SH-SY5Y (cell line): ENCODE results near the gene PLXDC2.

Experiments used
- GATA2 ChIP-seq: IDR thresholded peaks from 2 replicates; pipeline ENCODE4 v1.6.1; 2011; ENCODE audit warnings: mild to moderate bottlenecking, low read depth, low read length
- GATA3 ChIP-seq: IDR thresholded peaks from 2 replicates; pipeline ENCODE4 v1.6.1; 2011; ENCODE audit warnings: low read depth, mild to moderate bottlenecking, low read length, moderate library complexity

The PLXDC2 gene

DNA sequence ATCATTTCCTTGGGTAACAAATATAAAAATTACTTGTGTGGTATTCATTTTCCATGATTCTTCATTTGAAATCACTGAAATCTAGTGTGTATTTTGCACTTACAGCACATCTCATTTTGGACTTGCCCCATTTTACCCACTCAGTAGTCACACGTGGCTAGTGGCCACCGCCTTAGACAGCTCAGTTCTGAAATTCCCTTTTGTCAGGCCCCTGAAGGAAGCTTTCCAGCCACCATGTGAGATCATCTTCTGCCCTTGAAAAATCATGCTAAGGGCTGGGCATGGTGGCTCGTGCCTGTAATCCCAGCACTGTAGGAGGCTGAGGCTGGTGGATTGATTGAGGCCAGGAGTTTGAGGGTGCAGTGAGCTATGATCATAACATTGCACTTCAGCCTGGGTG, 79.3 kb downstream of the PLXDC2 start:
- TF ChIP-seq GATA3 (no peak), GATA2 (no peak)

DNA sequence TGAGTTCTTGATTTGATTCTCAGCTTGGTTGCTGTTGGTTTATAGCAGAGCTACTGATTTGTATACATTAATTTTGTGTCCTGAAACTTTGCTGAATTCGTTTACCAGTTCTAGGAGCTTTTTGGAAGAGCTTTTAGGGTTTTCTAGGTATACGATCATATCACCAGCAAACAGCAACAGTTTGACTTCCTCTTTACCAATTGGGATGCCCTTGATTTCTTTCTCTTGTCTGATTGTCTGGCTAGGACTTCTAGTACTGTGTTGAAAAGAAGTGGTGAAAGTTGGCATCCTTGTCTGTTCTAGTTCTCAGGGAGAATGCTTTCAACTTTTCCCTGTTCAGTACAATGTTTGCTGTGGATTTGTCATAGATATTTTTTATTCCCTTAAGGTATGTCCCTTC, 86.2 kb downstream of the PLXDC2 start:
- TF ChIP-seq GATA2 (no peak), GATA3 (no peak)

DNA sequence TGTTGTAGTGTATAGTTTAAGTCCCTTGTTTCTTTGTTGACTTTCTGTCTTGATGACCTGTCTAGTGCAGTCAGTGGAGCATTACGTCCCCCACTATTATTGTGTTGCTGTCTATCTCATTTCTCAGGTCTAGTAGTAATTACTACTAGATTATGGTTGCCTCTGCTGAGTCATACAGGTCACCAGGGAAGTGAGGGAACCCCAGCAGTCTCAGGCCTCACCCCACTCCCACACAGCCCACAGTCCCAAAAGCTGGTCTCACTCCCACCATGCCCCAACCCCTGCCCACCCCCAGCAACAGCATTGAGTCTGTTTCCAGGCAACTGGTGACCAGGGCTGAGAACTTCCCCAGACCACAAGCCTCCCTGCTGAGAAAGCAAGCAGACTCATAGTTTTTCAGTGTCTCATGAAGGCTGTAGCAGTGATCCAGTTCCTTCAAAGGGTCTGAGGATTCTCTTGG, 88.0 kb downstream of the PLXDC2 start:
- TF ChIP-seq GATA2 (no peak), GATA3 (no peak)

DNA sequence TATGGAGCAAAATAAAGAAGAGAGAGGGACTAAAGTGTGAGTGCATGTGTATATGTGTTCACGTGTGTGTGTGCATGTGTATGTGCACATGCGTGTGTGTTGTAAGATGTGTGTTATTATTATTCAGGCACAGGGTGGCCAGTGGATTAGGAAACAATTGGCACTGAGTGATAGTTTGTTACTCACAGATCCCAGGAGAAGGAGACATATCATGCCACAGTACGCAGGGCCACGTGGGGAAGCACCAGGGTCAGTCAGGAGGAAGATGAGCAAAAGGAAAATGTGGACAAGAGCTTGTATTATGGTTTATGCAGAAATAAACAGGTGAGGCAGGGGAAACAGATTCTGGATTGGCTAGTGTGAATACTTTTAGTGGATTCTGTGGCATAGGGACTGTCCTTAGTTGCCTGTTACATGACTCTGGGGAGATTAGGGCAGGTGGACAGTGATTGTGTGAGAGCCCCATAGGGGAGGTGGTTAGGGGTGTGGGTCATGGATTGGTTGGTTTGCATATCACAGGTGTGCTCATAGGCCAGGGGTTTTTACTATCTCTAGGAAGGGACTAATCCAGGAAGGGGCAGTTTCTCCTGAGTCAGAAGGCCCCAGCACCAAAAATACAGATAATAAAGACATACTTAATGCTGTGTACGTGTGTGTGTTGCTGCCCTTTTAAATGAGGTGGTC, 90.0 kb downstream of the PLXDC2 start:
- TF ChIP-seq GATA3 (no peak), GATA2 (no peak)

DNA sequence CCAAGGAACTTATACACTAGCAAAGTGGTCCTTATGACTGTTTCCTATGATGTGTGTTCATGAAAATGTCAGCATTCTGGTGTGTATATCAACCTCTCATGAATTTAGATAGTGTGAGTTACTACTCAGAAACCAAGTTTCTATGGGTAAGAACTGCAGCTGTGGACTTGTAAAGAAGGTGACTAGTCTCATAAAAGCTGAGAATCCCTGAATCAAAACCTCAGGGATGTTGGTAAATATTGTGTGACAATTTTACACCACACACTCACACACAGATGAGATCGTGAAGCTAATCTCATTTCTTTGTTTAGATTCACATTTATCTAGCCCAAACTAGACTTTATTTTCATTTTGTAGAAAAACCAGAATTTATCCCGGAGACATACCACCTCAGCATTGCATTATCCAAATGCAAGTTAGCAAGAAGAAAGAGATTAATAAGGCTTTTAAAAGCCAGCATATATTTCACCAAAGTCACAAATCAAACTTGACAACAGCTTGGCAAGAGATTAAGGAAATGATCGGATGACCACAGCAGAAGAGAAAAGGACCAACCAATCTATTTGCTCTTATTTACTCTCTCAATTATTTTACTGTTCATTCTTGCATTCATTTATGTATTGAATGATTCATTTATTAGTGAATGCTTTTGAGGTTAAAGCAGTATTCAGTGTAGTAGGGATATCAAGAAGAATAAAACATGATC, 92.9 kb downstream of the PLXDC2 start:
- TF ChIP-seq GATA3 = no peak
- no peak for TF ChIP-seq GATA2

DNA sequence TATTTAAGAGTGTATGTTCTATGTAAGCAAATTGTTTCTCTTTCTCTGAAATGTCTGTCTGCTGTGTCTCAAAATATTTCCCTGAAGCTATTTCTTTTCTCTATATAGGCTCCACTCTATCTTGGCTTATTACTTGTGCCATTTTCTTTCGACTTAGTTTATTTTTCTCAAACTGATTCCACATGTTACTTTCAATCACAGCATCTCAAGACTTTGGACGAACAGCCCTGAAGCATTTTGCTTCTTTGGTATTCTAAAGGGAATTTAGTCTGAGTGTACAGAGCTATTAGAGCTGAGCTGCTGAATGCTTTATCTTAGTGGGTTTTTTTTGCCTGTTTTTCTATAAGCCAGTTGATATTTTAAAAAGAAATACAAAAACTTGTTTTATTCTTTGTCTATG, 95.7 kb downstream of the PLXDC2 start:
- TF ChIP-seq GATA2 = no peak
- TF ChIP-seq GATA3 = no peak

DNA sequence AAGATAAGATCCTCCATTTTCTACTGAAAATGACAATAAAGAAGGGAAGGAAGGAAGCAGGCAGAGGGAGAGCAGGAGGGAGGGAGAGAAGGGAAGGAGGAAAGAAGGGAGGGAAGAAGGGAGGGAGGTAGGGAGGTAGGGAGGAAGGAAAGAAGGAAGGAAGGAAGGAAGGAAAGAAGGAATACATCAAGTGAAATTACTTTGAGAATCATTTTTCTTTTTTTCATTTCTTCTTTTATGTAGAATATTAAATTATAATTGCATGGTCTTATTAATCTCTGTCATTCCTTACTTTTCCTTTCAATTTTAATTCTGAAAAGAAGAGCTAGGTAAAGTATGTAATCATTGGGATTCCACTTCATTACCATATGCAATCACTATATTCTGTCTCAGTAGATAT, 97.8 kb downstream of the PLXDC2 start:
- no peak for TF ChIP-seq GATA3
- TF ChIP-seq GATA2 = no peak

DNA sequence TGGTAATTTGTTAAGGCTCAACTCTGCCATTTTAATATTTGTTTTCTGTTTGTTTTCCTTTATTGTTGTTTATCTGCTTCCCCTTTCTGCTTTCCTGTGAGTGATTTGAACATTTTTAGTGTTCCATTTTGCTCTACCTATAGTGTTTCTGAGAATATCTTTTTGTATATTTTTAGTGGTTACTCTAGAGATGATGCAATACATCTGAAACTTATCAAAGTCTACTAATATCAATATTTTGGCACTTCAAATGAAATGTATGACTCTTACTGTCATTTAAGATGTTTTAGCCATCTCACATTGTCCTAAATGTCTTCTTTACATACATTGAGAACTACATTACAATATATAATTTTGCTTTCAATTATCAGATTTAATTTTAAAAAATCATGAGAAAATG, 98.9 kb downstream of the PLXDC2 start:
- TF ChIP-seq GATA2 = no peak
- TF ChIP-seq GATA3 = no peak

DNA sequence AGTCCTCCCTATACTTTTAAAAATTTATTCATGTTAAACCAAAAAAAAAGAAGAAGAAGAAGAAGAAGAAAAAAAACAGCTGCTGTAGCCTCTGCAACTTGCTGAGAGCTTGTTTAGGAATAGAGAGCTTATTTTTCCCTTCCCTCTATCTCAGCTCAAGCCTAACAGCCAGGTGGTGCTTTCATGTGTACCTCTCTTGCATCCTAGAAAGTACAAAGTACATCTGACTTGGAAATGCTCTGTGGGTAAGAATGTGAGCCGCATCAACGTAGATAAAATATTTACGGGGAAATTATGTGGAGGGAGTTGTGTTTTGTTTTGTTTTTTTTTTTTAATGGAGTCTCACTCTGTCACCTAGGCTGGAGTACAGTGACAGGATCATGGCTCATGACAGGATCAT, 99.6 kb downstream of the PLXDC2 start:
- TF ChIP-seq GATA2 (no peak), GATA3 (no peak)

DNA sequence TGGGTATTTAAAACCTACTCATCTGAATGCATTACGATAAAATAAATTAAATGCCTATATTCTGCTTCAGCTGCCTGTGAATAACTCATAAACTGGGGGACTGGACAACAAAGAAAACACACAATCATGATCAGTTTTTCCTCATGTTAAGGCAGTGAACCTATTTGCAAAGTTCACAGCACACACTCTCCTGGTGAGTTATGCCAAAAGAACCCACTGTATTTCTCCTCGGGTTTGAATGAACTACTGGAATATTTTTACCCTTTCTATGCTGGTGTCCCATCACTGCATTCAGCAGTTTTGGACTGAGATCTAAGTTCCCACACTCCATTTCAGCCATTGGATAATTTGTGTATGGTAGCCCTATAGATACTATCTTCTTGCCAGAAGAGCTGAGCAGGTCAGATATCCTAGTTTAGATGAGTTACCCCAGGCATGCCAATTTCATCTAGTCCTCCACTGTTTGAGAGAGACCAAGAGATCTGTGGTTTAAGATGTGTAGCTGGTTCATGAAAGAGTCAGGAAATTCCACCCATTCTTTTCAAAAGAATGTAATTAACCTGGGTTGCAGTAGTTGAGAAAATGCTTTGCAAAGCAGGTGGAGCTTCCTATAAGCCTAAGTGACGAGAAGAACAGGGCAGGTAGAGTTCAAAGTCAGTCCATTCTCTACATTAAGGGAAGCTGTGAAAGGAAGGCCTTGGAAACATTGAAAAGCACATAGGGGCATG, 101.7 kb downstream of the PLXDC2 start:
- TF ChIP-seq GATA2 (no peak), GATA3 (no peak)

DNA sequence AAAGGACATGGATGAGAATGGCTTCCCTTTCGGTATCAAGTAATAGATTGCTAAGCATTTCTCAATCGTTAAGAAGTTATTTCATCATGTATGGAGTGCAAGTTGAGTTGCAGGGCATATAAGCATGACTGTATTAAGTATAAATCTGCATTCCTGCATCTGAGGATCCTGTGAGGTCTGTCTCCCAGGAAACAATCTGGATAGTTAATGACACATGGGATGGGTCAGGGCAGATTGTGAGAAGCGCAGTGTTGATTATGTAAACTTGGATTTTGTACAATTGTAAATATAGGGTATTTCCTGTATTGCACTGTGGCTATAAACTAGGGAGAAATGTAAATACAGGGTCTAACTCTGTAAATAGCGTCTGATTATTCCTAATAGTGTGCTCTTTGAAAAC, 102.6 kb downstream of the PLXDC2 start:
- no peak for TF ChIP-seq GATA2
- no peak for TF ChIP-seq GATA3

DNA sequence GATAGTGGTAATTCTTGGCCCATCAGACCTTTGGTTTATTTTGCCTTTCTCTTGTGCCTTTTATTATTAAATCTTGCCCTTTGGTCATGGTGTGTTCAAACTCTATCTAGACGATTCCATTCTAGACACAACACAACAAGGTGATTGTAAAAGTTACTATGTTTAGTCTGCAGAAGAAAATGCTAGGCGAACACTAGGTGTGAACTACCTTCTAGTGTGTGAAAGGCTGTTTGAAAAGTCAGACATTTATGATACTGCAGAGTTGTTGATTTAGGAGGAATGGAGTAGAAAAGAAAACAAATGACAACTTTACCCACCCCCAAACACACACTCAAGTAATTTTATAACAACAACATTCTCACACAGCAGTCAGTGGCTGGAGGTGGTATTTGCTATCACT, 103.4 kb downstream of the PLXDC2 start:
- TF ChIP-seq GATA2 (no peak), GATA3 (no peak)

DNA sequence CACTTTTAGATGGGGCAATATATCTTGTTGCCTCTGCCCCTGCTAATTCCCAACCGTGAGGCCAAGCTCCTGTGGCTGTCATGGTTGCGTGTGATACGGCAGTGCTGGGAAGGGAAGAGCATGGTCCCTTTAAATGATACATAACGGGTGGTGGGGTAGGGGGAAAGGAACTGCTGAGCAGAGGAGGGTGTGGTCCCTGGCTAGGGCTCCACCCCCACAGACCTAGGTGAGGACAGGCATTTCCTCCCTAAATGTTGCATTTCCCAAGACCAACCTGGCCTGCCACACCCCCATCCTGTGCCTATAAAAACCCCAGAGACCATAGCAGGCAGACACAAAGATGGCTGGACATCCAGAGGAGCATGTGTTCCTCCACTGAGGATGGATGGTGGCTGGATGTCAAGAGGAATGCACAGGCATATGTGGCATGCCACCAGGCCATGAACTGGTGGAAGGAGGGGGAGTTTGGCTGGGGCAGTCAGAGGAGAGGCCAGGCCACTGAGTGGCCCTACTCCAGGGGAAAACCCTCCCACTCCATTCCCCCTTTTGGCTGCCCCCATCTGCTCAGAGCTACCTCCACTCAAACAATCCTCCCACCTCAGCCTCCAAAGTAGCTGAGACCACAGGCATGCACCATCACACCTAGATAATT, 104.0 kb downstream of the PLXDC2 start:
- TF ChIP-seq GATA2 (no peak), GATA3 (no peak)

DNA sequence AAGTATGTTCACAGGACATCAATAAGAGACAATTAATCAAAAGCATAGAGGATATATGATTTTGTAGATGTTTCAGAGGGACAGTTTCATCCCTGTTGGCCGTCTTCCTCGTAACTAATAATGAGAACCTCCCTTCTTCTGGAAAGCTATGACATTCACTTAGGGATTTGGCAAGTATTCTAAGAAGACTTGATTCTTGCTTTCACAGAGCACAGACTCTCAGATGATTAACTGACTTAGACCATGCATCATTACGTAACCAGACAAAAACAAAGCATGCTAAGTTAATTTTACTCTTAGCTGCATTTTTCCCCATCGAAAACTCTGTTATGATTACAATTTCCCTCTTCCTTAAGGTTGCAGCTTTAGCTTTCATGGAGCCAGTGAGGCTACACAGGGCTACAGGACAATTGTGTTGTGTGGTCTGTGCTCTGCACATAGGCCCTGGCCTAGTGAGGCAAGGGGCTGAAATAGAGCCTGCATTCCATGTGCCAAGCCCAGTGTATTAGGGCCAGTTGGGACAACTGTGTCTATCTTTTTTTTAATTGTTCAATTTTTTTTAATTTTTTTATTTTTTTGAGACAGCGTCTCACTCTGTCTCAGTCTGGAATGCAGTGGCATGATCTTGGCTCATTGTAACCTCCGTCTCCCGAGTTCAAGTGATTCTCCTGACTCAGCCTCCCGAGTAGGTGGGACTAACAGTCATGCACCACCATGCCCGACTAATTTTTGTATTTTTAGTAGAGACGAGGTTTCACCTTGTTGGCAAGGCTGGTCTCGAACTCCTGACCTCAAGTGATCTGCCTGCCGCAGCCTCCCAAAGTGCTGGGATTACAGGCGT, 105.3 kb downstream of the PLXDC2 start:
- TF ChIP-seq GATA2 = no peak
- TF ChIP-seq GATA3 = no peak
